ENCODE results near the gene P3H1.
A peak's percentile ranks its signal among the peaks of the same experiment; 100 is the strongest.
"Not testable (repeated sequence)": the region's sequence is repeated elsewhere in the genome, so short reads cannot be mapped to it uniquely, and the experiment has no call there.

Gene P3H1

GRCh38 chr1:42766741-42767509 lies at the start of gene P3H1, which contains the start of gene C1orf50:
P3H1 (minus strand) TSS chr1:42767028; CDS start chr1:42766971, 57 bp downstream.
C1orf50 (plus strand) TSS chr1:42767249; CDS start chr1:42767312, 63 bp downstream.
- peak within 1 kb of the TSS; percentile 82 for H3K27ac ChIP-seq
- no peak for TF ChIP-seq CTCF (conservative IDR thresholded peaks at IDR 0.05)

- no peak for TF ChIP-seq CTCF (conservative IDR thresholded peaks at IDR 0.05)
- H3K27ac ChIP-seq, result peak overlapping the region; percentile 92
Observed at GRCh38 chr1:42815941-42816584, 49.2 kb upstream of the P3H1 start.

GRCh38 chr1:42814815-42815214 lies 48.0 kb upstream of the P3H1 start:
- not testable (repeated sequence) for H3K27ac ChIP-seq

GRCh38 chr1:42807056-42807668 lies 40.3 kb upstream of the P3H1 start:
- no peak for TF ChIP-seq CTCF (conservative IDR thresholded peaks at IDR 0.05)
- no peak overlapping the region for H3K27ac ChIP-seq

GRCh38 chr1:42806593-42806992 lies 39.8 kb upstream of the P3H1 start:
- no peak for TF ChIP-seq CTCF (conservative IDR thresholded peaks at IDR 0.05)
- H3K27ac ChIP-seq, result no peak overlapping the region

- no peak overlapping the region for H3K27ac ChIP-seq
- TF ChIP-seq CTCF (conservative IDR thresholded peaks at IDR 0.05), result no peak
Observed at GRCh38 chr1:42806171-42806570, 39.3 kb upstream of the P3H1 start.

- H3K27ac ChIP-seq, result no peak overlapping the region
- TF ChIP-seq CTCF (conservative IDR thresholded peaks at IDR 0.05), result no peak
Observed at GRCh38 chr1:42801832-42802473, 35.1 kb upstream of the P3H1 start.
